NCI-H128 (cell line): ENCODE results near the gene MGAT5B.

ENCODE experiments used
- DNase-seq: peaks from one replicate; lab custom pipeline; 2025; ENCODE audit not compliant: unreplicated experiment; lab: John Stamatoyannopoulos, UW

Gene MGAT5B

DNA sequence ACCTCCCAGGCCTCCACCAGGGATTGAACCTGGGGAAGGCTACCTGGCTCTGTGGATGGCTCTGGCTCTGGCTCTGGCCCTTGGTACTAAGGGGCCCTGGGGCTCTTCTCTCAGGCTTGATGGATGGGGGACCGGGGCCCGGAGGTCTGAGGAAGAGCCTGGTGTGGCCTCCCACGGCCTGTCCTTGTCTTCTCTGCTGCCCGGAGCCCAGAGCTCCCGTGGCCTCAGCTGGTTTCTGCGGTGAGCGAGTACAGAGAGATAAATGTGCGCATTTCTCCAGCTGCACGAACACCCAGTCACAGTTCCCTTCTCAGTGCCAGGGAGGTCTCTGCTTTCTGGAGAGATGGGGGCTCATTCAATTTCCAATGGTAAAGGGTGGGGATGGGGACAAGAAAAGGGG lies 9.2 kb downstream of the MGAT5B start:
- DNase-seq, result no peak

- DNase-seq, result no peak
Observed at GRCh38 chr17:76878568-76878967, 10.4 kb downstream of the MGAT5B start.

DNA sequence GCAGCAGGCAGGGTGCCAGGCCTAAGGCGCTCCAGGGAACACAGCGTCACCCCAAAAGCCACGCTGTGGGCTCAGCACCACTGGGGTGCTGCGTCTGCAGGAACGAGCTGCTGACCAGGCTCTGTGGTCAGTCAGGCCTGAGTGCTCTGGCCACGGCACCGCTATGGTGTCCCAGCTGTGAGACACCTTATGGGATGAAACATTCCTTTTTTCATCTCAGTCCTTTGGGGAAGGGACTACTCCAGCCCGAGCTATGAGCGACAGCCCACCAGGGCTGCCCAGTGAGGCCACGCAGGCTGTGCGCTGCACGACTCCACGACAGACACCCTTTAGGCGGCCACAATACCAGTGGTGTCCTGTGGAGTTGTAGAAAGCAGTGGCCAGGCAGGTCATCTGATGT lies 11.1 kb downstream of the MGAT5B start:
- no peak for DNase-seq

DNA sequence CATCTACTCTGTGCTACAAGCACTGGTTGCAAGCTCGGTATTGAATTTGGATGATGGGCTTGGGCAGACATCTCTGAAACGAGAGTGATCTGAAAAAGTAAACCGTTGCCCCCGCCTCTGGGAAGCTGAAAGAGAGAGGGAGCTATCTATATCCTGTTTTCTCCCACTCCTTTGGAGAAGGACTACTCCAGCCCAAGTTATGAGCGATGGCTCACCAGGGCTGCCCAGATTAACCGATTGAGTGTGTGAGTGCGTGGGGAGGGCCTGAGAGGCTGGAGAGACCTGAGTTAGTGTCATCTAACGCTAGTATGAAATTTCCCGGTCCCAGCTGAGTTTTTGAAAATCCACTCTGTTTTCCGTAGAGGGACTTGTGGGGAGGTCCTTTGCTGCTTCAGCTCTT lies 11.5 kb downstream of the MGAT5B start:
- no peak for DNase-seq

- DNase-seq, result no peak
Observed at GRCh38 chr17:76880268-76880667, 12.1 kb downstream of the MGAT5B start.

DNA sequence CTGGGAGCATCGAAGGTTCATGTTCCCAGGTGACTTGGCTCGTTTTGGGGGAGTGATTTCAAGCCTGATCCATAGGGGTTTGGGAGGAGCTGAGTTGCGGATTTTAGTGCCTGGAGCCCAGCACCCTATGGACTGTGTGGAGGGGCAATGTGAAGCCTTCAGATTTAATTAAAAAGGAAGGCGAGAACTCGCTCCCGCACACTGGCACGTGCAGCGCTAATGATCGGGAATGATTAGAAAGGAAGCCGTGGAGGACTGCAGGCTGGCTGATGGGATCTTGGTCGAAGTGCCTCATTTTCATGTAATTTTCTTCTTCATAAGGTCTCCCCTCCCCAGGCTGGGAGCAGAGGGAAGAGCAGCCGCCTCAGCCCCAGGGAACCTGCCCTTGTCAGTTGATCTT lies 12.8 kb downstream of the MGAT5B start:
- no peak for DNase-seq

- no peak for DNase-seq
Observed at GRCh38 chr17:76881408-76881807, 13.2 kb downstream of the MGAT5B start.

DNA sequence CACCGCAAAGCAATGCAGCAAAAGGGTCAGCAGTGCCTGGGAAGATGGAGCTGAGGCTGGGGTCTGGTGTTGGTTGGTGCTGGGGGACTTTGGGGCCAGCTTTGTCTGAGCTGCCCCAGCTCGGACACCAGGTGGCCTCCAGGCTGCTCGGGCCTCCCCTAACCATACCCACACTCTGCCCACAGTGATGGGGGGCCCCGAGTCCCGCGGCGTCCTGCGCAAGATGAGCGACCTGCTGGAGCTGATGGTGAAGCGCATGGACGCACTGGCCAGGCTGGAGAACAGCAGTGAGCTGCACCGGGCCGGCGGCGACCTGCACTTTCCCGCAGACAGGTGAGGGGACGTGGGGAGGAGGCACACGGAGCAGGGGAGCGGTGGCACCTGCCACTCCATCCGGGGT lies 13.8 kb downstream of the MGAT5B start:
- DNase-seq, result no peak

DNA sequence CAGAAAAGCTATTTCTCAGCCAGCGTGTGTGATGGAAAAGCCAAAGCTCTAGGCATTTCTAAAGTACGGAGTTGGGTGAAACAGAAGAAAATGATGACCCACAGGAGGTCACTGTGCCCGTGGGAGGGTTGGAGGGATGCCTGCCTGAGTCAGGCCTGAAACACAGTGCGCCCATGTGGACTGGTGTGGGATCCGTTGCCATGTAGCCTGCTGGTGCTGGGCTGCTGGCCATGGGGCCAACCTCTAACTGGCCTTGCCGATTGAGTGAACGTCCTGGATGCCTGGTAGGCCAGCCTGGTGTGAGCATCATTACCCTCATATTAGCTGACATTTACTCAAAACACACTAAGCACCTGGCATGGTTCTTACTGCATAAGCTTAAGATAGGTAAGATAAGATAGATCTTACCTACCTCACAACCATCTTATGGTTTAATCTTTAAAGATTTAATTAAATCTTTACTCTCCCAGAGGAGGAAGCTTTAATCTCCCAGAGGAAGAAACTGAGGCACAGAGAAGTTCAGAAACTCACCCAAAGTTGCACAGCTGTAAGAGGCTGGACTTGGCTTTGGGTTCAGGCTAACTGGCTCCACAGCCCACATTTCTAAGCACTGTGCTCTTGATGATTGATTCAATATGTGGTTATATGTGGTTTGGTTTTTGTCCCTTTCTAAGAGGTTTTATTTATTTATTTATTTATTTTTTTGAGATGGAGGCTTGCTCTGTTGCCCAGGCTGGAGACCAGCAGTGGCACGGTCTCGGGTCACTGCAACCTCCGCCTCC lies 15.7 kb downstream of the MGAT5B start:
- no peak for DNase-seq

- DNase-seq, result no peak
Observed at GRCh38 chr17:76884995-76885893, 17.0 kb downstream of the MGAT5B start.

GRCh38 chr17:76885894-76886290 lies 17.7 kb downstream of the MGAT5B start:
- no peak for DNase-seq

DNA sequence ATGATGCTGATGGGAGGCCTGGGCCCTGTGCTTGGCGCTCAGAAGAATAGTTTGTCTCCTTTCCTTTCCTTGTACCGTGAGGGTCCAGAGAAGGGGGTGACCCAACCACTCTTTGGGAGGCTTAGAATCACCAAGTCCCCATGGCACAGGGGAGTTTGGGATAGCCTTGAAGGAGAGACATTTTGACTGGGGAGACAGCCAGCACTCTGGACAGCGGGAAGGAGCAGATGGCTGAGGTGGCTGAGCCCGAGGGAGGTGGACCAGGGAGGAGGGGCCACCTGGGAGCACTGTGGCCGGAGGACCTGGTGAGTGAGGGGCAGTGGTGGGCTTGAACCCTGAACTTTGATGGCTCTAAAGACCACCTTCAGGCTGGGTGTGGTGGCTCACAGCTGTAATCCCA lies 18.2 kb downstream of the MGAT5B start:
- no peak for DNase-seq

DNA sequence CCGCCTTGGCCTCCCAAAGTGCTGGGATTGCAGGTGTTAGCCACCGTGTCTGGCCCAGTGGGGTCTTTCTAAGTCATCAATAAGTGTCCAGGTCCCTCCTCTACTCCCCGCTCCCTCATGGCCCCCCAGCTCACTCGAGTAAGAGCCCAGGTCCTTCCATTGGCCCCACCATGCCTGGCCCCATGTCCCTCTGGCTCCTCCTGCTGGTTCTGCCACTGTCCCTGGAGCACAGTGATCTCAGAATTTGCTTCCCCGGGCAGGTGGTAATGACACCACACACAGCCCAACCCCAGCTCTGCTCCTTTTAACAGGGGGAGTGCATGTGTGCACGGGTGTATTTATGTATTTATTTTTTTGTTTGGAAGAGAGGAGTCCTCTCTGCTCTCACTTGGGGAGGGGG lies 19.6 kb downstream of the MGAT5B start:
- DNase-seq, result no peak

- DNase-seq, result no peak
Observed at GRCh38 chr17:76888661-76889060, 20.5 kb downstream of the MGAT5B start.

DNA sequence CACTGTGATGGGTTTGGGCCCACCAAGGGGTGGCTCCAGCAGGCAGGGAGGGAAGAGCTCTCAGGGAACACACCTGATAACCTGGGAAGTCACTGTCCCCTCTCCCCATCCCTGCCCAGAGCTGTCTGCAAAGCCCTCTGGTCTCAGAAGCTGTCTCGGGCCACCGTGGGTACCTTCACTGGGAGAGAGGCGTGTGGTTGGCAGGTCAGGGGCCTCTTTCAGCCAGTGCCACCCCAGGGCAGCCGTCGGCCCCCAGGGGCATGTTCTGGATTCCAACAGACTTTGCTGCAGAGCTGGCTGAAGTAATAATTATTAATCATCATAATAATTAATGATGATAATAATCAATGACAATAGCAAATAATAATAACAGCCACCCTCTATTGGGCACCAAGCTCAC lies 21.1 kb downstream of the MGAT5B start:
- no peak for DNase-seq

GRCh38 chr17:76892329-76892728 lies 24.1 kb downstream of the MGAT5B start:
- DNase-seq, result no peak

DNA sequence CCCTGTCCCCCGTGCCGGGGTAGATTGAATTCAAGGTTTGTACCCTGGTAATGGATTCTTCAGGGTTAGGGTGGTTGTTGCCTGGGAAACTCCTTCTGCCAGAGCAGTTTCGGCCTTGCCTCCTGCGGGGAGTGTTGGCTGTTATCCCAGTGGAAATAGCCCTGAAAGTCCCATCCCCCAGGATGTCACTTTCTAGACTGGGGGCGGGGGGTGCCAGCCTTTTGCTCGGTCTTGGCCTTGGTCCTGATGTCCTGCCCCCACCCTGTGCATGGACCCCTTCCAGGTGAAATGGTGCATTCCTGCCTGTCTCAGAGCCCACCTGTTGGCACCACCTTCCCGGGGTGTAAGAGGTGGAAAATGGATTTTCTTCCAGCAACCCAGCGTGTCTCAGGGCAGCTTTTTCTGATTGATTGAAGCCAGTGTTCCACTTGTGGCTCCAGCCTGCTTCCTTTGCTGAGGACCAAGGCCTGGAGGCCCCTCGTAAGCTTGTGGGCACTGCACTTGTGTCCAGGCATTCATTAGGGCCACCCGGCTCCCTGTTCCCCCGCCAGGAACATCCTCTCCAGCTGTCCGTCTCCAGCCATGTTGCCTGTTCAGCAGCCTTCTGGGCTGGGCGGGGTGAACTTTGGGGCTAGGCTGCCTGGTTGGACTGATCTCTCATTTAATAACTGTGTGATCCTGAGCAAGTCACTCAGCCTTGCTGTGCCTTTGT lies 25.6 kb downstream of the MGAT5B start:
- DNase-seq, result no peak

GRCh38 chr17:76894842-76895241 lies 26.6 kb downstream of the MGAT5B start:
- no peak for DNase-seq

GRCh38 chr17:76897023-76897422 lies 28.8 kb downstream of the MGAT5B start:
- DNase-seq, result no peak

GRCh38 chr17:76899414-76899813 lies 31.2 kb downstream of the MGAT5B start:
- DNase-seq, result no peak

- DNase-seq, result no peak
Observed at GRCh38 chr17:76900723-76901122, 32.5 kb downstream of the MGAT5B start.
